OCI-LY1 (cell line): ENCODE measurements around the gene LPCAT1.

Experiments
- CTCF ChIP-seq: fragments of 200-600 bp; sonication (generic), shearing (Covaris generic); IDR thresholded peaks from 2 replicates; pipeline ENCODE4 v1.5.1; 2017; ENCODE audit warnings: mild to moderate bottlenecking, antibody characterized with exemption, low read length, moderate library complexity, mixed read lengths
- EZH2 ChIP-seq: fragments of 200-600 bp; sonication (generic), shearing (Covaris generic); IDR thresholded peaks from 2 replicates; pipeline ENCODE4 v1.8.0; 2017; ENCODE audit warnings: borderline replicate concordance, mixed run types, mild to moderate bottlenecking, antibody characterized with exemption, low read length, moderate library complexity, mixed read lengths

- TF ChIP-seq CTCF: no peak
- TF ChIP-seq EZH2: no peak
These were observed 34.0 kb downstream of the LPCAT1 start for GRCh38 chr5:1489754-1490153.
